ENCODE measurements around the gene AGPAT4.
"Not testable (repeated sequence)": the region's sequence is repeated elsewhere in the genome, so short reads cannot be mapped to it uniquely, and the experiment has no call there.

AGPAT4 gene

GRCh38 chr6:161200610-161201370 is 73.1 kb downstream of the AGPAT4 start:
- no peak for DNase-seq (ENCODE audit: low spot score)

- DNase-seq (ENCODE audit: low spot score): no peak
Observed at GRCh38 chr6:161199850-161200249, 74.0 kb downstream of the AGPAT4 start.

GRCh38 chr6:161198783-161199460 is 74.9 kb downstream of the AGPAT4 start:
- DNase-seq (ENCODE audit: low spot score): no peak

DNA sequence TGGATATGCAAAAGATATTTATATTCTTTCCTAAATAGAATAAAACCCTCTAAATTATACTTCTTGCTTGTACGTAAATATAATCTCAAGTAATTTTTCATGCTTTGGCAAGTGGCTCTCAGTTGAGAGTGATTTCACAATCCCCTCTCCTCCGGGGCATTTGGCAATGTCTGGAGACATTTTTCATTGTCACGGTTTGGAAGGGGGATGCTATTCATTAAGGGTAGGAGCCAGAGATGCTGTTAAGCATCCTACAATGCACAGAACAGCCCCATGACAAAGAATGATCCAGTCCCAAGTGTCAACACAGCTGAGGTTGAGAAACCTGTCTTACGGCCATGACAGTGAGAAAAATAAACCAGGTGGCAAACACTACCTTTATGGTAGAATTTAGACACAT is 75.7 kb downstream of the AGPAT4 start:
- no peak for DNase-seq (ENCODE audit: low spot score)

- DNase-seq (ENCODE audit: low spot score): no peak
Observed at GRCh38 chr6:161195386-161195785, 78.5 kb downstream of the AGPAT4 start.

DNA sequence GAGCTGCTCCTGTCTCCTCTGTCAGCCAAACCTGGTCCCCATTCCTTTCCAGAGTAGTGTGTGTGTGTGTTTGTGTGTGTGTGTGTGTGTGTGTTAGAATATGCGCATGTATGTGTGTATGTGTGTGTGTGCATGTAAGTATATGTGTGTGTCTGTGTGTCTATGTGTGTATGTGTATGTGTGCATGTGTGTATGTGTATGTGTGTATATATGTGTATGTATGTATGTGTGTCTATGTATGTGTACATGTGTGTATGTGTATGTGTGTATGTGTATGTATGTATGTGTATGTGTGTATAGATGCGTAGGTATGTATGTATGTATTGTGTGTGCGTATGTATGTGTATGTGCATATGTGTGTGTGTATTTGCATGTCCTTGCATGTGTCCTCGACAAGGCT is 79.5 kb downstream of the AGPAT4 start:
- DNase-seq (ENCODE audit: low spot score): no peak

DNA sequence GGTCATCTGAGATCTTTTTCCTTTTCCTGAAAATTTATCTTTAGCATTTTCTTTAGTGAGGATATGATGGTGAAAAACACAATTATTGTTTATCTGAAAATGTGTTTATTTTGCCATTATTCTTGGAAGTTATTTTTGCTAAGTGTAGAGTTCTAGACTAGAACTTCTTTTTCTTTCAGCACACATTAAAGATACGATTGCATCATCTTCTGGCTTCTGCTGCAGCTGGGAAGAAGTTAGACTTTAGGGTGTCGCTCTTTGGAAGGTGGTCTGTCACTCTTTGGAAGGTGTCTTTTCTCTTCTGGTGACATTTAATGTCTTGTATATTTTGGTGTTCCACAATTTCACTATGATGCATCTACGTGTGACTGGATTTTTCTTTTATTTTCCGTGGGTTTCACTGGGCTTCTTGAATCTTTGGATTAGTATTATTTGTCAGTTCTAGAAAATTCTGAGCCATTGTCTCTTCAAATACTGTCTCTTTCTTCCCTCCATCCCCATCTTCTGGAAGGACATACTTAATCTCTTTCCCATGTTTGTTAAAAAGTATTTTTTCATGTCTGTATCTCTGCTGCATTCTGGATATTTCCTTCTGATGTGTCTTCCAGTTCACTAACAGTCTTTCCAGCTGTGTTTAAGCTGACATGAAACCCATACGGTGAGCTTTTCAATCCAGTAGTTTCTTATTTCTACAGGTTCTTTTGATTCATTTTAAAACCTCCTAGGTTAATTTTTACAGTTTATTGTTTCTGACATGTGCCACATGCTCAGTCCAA is 81.0 kb downstream of the AGPAT4 start:
- DNase-seq (ENCODE audit: low spot score): no peak

GRCh38 chr6:161191671-161192070 is 82.2 kb downstream of the AGPAT4 start:
- no peak for DNase-seq (ENCODE audit: low spot score)

DNA sequence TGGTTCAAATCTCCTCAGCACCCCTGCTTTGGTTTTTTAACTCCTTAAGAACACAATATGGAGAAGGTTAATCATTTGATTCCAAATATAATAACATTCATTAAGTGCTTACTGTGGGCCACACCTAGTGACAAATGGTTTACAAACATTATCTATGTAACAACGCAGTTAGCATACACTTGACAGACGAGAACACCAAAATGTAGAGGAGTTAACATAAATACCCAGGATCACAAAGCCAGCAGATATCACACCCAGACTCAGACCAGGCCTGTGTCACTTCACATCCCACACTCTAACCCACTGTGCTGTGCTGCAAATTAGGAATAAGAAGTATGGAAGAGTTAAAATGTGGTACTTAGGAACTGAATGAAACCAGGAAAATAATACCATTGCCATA is 82.9 kb downstream of the AGPAT4 start:
- DNase-seq (ENCODE audit: low spot score): no peak

- DNase-seq (ENCODE audit: low spot score): no peak
Observed at GRCh38 chr6:161189891-161190290, 84.0 kb downstream of the AGPAT4 start.

- no peak for DNase-seq (ENCODE audit: low spot score)
Observed at GRCh38 chr6:161188547-161189465, 85.1 kb downstream of the AGPAT4 start.

DNA sequence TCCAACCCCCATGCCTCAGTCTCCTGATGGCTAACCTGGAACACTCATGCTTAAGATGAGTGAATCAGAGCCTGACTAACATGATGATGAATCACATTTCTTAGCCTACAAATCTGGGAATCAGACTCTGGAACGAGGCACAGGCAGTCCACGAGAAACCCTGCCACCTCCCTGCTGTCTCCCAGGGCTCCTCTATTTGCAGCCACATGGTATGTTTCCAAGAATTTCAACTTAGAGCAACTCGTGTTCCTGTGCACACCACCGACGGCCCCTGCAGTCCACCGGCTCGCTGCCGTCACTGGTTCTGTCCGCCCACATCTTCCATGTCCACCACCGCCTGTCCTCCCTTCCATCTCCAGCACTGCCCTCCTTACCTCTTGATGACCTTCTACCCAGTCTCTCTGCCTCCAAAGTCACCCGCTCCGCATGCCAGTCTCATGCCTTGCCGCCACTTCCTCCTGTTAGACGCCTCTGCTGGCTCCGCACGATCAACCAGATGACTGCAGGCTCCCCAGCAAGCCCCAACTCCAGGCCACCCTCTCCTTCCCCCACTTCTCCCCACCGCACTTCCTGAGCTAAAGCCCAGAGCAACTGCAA is 87.6 kb downstream of the AGPAT4 start:
- DNase-seq (ENCODE audit: low spot score): no peak

GRCh38 chr6:161181121-161181520 is 92.7 kb downstream of the AGPAT4 start:
- DNase-seq (ENCODE audit: low spot score): no peak

GRCh38 chr6:161178155-161178554 is 95.7 kb downstream of the AGPAT4 start:
- DNase-seq (ENCODE audit: low spot score): not testable (repeated sequence)

DNA sequence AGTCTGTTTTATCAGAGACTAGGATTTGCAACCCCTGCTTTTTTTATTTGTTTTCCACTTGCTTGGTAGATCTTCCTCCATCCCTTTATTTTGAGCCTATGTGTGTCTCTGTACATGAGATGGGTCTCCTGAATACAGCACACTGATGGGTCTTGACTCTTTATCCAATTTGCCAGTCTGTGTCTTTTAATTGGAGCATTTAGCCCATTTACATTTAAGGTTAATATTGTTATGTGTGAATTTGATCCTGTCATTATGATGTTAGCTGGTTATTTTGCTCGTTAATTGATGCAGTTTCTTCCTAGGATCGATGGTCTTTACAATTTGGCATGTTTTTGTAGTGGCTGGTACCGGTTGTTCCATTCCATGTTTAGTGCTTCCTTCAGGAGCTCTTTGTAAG is 97.4 kb downstream of the AGPAT4 start:
- DNase-seq (ENCODE audit: low spot score): not testable (repeated sequence)

GRCh38 chr6:161172769-161173168 is 101.1 kb downstream of the AGPAT4 start:
- not testable (repeated sequence) for DNase-seq (ENCODE audit: low spot score)

DNA sequence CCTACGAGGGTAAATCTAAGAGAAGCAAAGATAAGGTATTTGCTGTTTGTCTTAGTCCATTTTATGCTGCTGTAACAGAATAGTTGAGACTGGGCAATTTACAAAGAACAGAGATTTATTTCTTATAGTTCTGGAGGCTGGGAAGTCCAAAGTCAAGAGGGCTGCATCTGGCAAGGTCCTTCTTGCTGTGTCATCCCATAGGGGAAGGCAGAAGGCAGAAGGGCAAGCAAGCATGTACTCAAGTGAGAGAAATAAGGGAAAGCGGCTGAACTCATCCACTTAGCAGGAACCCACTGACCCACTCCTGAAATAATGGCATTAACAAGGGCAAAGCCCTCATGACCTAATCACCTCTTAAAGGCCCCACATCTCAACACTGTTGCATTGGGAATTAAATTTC is 102.7 kb downstream of the AGPAT4 start:
- DNase-seq (ENCODE audit: low spot score): no peak

DNA sequence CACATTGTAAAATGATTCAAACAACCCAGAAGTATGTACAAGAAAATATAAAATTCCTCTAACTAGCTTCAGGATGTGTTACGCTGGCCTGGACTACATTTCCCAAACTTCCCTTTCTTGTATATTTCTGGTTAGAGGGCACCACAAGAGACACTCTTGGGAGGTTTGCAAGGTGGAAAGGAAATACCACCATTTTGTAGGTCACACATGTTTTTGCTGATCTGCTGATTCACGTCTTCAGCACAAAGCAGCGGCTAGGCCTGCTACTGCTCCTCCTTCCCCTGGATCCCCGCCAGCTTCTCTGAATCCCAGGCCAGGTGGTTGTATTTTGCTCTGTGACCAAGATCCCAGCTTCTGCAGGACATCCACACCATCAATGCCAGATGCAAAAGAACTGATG is 104.2 kb downstream of the AGPAT4 start:
- no peak for DNase-seq (ENCODE audit: low spot score)

DNA sequence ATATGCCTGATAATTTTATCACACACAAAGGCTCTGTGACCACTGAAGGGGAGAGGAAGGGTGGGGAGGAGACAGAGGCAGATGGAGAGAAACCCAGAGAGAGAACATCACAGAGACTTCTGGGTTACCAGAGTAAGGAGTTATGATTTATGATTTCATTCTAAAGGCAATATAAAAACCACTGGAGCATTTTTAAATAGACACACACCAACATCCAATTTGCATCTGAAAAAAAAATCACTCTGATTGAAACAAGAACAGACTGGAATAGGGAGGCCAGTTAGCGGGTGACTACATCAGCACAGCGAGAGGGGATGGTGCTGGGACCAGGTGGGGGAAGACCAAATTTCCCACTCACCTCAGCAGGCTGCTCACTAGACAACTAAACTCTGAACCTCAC is 104.8 kb downstream of the AGPAT4 start:
- no peak for DNase-seq (ENCODE audit: low spot score)

DNA sequence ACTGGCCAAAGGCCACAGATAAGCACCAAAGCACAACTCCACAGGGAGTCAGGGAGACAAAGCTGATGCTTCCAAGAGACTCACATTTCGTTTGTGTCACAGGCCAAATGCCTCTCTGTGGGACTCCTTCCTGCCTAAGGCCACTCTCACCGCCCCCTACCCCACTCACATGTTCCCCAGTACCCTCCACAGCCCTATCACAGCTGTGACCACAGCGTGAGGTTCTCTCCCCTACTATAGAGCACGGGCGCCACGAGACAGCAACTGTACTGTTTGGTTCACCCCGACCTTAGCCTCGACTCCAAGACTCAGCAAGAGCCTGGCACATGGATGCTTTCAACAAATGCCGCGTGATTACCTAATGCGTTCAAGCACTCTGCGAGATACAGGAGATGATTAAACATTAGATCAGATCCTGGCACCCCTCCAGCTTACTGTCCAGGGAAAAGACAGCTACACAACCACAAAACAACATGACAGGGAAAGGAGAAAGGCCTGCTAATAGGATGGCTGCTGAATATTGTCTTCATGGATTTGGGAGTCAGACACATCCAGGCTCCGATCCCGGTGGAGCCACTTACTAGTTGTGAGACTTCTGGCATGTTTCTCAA is 105.5 kb downstream of the AGPAT4 start:
- peak; percentile 51 for DNase-seq (ENCODE audit: low spot score)

- no peak for DNase-seq (ENCODE audit: low spot score)
Observed at GRCh38 chr6:161166677-161167076, 107.2 kb downstream of the AGPAT4 start.
